ENCODE data around the gene ALK.

The ALK gene

GRCh38 chr2:29900971-29901633 is 20.3 kb downstream of the ALK start:
- no peak for DNase-seq

GRCh38 chr2:29898999-29899398 is 22.4 kb downstream of the ALK start:
- no peak for DNase-seq

- no peak for DNase-seq
Observed at GRCh38 chr2:29894822-29895614, 26.4 kb downstream of the ALK start.

- no peak for DNase-seq
Observed at GRCh38 chr2:29892585-29893259, 28.7 kb downstream of the ALK start.

- DNase-seq, result no peak
Observed at GRCh38 chr2:29881089-29881730, 40.2 kb downstream of the ALK start.

GRCh38 chr2:29880084-29880483 is 41.3 kb downstream of the ALK start:
- DNase-seq, result no peak

- DNase-seq, result no peak
Observed at GRCh38 chr2:29879456-29879855, 41.9 kb downstream of the ALK start.

GRCh38 chr2:29878898-29879297 is 42.5 kb downstream of the ALK start:
- no peak for DNase-seq

- no peak for DNase-seq
Observed at GRCh38 chr2:29876374-29876773, 45.0 kb downstream of the ALK start.

GRCh38 chr2:29874745-29875144 is 46.6 kb downstream of the ALK start:
- DNase-seq, result no peak

- no peak for DNase-seq
Observed at GRCh38 chr2:29872870-29873269, 48.5 kb downstream of the ALK start.

GRCh38 chr2:29871541-29871940 is 49.8 kb downstream of the ALK start:
- DNase-seq, result no peak

- no peak for DNase-seq
Observed at GRCh38 chr2:29865512-29865911, 55.9 kb downstream of the ALK start.

- no peak for DNase-seq
Observed at GRCh38 chr2:29864988-29865387, 56.4 kb downstream of the ALK start.

GRCh38 chr2:29855924-29856639 is 65.3 kb downstream of the ALK start:
- no peak for DNase-seq

GRCh38 chr2:29850794-29851193 is 70.6 kb downstream of the ALK start:
- DNase-seq, result no peak

GRCh38 chr2:29848566-29849310 is 72.6 kb downstream of the ALK start:
- no peak for DNase-seq

GRCh38 chr2:29847886-29848285 is 73.5 kb downstream of the ALK start:
- DNase-seq, result no peak

GRCh38 chr2:29844713-29845326 is 76.6 kb downstream of the ALK start:
- DNase-seq, result no peak

- no peak for DNase-seq
Observed at GRCh38 chr2:29841386-29842004, 79.9 kb downstream of the ALK start.

- no peak for DNase-seq
Observed at GRCh38 chr2:29839306-29839705, 82.1 kb downstream of the ALK start.
